RWPE1 (cell line): Measurements from ENCODE around the gene ZFPM1.

Experiments used
- CTCF ChIA-PET: fragments of 350-600 bp; sonication (Branson Sonifier 250); formaldehyde crosslinking; extraction: SDS; loops from one replicate; lab custom pipeline; 2021; lab: Yijun Ruan, JAX
- POLR2A ChIA-PET: fragments of 400-600 bp; formaldehyde crosslinking; extraction: SDS; loops from one replicate; lab custom pipeline; 2020; ENCODE audit warnings: antibody characterized with exemption; ENCODE audit not compliant: low non-redundant PET; lab: Yijun Ruan, JAX
- DNase-seq: peaks from one replicate; pipeline ENCODE4 v3.0.0; 2012; ENCODE audit warnings: low spot score
- H3K27ac ChIP-seq: fragments of 450-650 bp; 2 replicates; pipeline ENCODE4 v1.5.1; 2017
- TF ChIP-seq, protein P1 (sequence below): fragments of 450-650 bp; conservative IDR thresholded peaks from 2 replicates; pipeline ENCODE4 v1.5.1; 2017; ENCODE audit warnings: low read depth, mild to moderate bottlenecking

Gene ZFPM1

DNA sequence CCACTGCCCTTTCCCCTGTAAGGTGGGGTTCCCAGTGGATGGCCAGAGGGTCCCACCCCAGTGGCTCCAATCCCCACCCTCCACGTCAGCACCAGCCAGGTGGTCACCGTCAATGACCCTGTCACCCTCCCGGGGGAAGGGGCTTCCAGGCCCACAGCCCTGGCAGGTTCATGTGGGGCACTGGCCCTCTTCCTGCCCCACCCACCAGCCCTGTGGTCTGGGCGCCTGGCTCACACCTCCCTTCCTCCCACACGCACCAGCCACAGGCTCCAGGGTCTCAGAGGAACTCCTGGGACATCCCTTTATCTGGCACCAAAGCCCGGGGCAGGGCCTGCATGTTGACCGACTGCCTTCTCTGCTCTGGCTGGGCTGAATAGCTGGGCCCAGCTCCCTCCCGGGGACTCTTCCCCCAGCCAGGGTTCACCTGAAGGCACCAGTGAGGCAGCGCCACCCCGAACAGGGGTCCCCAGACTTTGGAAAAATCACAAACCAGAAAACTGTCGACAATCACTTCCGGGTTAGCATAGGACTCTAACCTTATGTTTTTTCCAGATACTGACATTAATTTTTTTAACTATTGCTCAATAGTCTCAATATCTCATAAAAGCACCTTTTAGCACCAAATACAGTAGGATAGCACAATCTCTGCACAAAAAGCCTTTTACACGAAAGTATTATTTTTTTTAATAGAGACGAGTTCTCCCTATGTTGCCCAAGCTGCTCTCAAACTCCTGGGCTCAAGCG, 95.2 kb downstream of the ZFPM1 start:
- CTCF ChIA-PET, result interaction anchor here (0.6 to 0.7 kb wide), 2 partner anchors 10 to 13 kb away, joined by 4 to 5 read pairs; no protein-coding TSS in a partner anchor
- DNase-seq, result no peak
- POLR2A ChIA-PET, result no interaction called here
- TF ChIP-seq, protein P1, sequence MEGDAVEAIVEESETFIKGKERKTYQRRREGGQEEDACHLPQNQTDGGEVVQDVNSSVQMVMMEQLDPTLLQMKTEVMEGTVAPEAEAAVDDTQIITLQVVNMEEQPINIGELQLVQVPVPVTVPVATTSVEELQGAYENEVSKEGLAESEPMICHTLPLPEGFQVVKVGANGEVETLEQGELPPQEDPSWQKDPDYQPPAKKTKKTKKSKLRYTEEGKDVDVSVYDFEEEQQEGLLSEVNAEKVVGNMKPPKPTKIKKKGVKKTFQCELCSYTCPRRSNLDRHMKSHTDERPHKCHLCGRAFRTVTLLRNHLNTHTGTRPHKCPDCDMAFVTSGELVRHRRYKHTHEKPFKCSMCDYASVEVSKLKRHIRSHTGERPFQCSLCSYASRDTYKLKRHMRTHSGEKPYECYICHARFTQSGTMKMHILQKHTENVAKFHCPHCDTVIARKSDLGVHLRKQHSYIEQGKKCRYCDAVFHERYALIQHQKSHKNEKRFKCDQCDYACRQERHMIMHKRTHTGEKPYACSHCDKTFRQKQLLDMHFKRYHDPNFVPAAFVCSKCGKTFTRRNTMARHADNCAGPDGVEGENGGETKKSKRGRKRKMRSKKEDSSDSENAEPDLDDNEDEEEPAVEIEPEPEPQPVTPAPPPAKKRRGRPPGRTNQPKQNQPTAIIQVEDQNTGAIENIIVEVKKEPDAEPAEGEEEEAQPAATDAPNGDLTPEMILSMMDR, result no peak
- no peak overlapping the region for H3K27ac ChIP-seq

DNA sequence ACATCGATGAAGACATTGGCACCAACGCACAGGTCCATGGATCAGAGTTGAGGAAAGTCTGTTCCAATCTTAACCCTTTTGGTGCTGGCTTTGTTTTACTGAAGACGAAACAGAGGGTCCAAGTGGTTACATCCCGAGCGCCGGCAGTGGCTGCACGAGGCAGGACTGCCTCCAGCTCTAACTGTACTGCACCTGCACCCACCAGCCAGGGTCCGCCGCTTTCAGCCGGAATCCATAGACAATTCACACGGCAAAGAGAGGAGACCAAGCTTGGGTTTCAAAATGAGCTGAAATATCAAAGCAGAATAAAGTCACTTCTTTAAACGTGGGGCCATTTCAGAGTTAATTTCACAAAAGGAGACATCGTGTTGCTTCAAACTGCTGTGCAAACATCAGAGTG, 95.9 kb downstream of the ZFPM1 start:
- POLR2A ChIA-PET, result no interaction called here
- TF ChIP-seq, protein P1, result no peak
- no peak for DNase-seq
- no peak overlapping the region for H3K27ac ChIP-seq
- CTCF ChIA-PET, result interaction anchor here (0.5 to 0.7 kb wide), 2 partner anchors 10 kb away, joined by 4 read pairs; no protein-coding TSS in a partner anchor

DNA sequence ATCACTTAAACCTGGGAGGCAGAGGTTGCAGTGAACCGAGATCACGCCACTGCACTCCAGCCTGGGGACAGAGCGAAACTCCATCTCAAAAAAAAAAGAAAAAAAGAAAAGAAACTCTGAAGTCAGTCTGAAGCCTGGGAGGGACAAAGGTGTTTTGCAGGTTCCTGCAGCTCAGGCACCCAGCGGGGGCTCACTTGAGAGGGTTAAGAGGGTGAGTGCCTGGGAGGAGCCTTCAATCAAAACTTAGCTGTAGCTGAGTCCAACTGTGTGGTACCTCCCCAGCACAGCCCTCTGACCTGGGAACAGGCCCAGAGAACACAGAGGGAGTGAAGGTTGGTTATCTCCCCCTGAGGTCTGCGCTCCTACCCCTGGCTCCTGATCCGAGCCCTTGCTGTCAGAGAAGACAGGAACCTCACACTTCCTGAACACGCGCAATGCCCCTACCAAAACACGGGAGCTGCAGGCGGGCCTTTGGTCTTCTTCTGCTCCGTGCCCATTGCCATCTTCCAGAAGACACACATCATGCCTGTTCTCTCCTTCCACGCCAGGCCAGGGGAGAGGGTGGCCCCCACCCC, 96.7 kb downstream of the ZFPM1 start:
- POLR2A ChIA-PET, result no interaction called here
- TF ChIP-seq, protein P1, result no peak
- no peak overlapping the region for H3K27ac ChIP-seq
- DNase-seq, result no peak
- CTCF ChIA-PET, result interaction anchor here (0.5 to 0.8 kb wide), 2 partner anchors 9 to 13 kb away, joined by 3 to 4 read pairs; no protein-coding TSS in a partner anchor

DNA sequence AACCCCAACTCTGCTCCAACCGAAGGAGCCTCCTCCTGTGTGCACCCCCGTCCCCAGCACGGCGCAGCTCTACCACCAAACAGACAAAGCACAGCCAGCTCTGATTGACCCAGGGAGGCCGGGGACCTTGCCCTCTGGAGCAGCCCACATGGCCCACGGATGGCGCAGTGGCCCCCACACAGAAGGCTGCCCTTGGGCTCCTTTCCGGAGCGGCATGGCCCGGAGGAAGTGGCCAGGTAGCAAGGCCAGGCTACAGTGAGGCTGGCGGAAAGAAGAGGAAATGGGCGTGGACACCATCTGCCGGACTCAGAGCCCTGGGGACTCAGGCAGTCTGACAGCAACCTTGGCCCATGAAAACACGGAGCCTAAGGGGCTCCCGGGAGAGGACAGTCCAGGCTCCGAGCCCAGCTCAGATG, 97.2 kb downstream of the ZFPM1 start:
- TF ChIP-seq, protein P1, result no peak
- no peak overlapping the region for H3K27ac ChIP-seq
- ChIA-PET CTCF (interaction anchor here (0.8 kb wide), 1 partner anchor 13 kb away, joined by 3 read pairs; no protein-coding TSS in a partner anchor), POLR2A (no interaction called here)
- DNase-seq, result no peak

DNA sequence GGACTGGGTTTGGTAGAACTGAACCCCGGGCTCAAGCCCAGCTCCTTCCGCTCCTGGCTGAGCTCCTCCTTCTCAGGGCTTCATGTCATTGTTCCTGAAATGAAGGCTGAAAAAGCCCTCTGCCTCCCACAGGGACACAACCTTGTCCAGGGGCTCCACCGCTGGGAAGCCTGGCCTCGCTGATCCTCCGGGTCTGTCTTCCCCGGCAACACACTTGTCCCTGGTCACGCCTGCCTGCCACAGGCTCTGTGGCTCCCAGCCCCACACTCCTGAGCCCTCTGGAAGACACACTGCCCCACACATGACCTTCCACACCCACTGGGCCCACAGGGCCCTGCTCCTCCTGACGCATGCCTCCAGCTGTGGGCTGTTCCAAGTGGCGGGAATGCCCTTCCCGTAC, 99.1 kb downstream of the ZFPM1 start:
- no peak for DNase-seq
- no peak overlapping the region for H3K27ac ChIP-seq
- POLR2A ChIA-PET, result no interaction called here
- CTCF ChIA-PET, result no interaction called here
- TF ChIP-seq, protein P1, result no peak

DNA sequence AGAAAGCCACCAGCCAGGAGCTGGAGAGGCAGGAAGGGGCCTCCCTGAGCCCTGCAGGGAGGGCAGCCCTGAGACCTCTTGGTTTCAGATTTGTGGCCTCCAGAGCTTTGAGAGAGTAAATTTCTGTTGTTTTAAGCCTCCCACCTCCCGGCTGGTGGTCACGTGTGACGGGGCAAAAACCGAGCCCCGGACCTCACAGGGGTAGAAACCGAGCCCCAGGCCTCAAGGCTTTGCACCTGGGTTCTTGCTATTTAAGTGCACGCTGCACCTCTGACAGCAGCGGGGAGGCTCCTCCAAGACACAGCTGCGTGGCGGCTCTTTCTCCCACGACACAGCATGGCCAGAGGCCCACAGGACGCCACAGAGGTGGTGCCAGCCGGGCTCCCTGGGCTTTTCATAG, 99.7 kb downstream of the ZFPM1 start:
- TF ChIP-seq, protein P1, result no peak
- CTCF ChIA-PET, result no interaction called here
- POLR2A ChIA-PET, result interaction anchor here (0.6 kb wide), 1 partner anchor 89 kb away, joined by 3 read pairs; no protein-coding TSS in a partner anchor
- DNase-seq, result no peak
- H3K27ac ChIP-seq, result no peak overlapping the region
